Inflammatory macrophage treated with lipopolysaccharide for 4 hours (primary cell): ENCODE results near the gene TTYH3.
"Not testable (repeated sequence)": the region's sequence is repeated elsewhere in the genome, so short reads cannot be mapped to it uniquely, and the experiment has no call there.

Source experiments
- DNase-seq: peaks from one replicate; pipeline ENCODE4 v3.0.0-alpha.2; 2020

The TTYH3 gene, protein sequence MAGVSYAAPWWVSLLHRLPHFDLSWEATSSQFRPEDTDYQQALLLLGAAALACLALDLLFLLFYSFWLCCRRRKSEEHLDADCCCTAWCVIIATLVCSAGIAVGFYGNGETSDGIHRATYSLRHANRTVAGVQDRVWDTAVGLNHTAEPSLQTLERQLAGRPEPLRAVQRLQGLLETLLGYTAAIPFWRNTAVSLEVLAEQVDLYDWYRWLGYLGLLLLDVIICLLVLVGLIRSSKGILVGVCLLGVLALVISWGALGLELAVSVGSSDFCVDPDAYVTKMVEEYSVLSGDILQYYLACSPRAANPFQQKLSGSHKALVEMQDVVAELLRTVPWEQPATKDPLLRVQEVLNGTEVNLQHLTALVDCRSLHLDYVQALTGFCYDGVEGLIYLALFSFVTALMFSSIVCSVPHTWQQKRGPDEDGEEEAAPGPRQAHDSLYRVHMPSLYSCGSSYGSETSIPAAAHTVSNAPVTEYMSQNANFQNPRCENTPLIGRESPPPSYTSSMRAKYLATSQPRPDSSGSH

GRCh38 chr7:2631946-2632732, at the start of gene TTYH3:
Gene TTYH3, plus strand, starts transcription at chr7:2631986. Its CDS starts 170 bp downstream, at chr7:2632156.
- DNase-seq: no peak

- no peak for DNase-seq
Observed at GRCh38 chr7:2582006-2582735, 49.6 kb upstream of the TTYH3 start.

GRCh38 chr7:2583798-2584580, 47.8 kb upstream of the TTYH3 start:
- DNase-seq: no peak

GRCh38 chr7:2585446-2585845, 46.3 kb upstream of the TTYH3 start:
- no peak for DNase-seq

DNA sequence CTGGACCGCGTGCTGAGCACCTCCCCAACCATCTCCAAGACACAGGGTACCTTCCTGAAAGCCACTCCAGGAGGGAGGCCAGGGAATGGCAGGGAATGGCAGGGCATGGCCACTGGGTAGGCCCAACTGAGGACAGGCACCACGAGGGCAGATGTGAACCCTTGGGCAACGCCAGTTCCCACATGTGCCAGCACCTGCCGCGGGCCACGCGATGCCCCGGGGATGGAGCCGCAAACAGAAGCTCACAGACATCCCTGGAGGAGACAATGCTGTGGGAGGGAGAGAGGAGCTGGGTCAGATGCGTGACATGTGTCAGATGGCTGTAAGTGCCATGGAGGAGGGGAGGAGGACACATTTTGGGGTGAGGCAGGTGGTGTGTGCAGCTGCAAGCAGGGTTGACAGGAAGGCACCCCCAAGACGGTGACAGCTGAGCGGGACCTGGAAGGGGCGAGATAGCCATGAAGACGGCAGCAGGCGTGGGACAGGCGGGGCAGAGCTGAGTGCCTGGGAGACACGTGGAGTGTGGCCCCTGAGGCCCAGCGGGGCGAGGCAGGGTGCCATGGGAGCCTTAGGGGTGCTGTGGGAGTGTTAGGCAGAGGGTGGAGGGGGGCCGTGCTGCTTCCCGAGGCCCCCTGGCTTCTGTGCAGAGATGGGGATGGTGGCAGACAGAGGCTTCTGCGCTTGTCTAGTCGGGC, 45.3 kb upstream of the TTYH3 start:
- no peak for DNase-seq

GRCh38 chr7:2587134-2587533, 44.7 kb upstream of the TTYH3 start:
- no peak for DNase-seq

DNA sequence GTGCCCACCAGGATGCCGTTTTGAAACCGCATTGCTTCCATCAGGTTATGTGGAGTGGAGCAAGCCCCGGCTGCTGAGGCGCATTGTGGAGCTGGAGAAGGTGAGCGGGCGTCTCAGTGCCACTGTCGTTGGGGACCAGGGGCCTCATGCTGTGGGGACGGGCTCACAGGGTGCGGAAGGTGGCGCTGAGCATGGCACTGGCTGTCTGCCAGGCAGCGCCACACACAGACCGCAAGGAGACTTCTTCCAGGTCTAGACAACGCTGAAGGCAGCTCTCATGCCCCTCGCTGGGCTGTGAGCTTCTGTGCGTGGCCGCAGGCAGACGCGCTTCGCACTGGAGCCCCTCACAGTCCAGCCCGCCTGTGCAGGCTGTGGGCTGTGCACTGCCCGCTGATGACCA, 44.0 kb upstream of the TTYH3 start:
- DNase-seq: no peak

DNA sequence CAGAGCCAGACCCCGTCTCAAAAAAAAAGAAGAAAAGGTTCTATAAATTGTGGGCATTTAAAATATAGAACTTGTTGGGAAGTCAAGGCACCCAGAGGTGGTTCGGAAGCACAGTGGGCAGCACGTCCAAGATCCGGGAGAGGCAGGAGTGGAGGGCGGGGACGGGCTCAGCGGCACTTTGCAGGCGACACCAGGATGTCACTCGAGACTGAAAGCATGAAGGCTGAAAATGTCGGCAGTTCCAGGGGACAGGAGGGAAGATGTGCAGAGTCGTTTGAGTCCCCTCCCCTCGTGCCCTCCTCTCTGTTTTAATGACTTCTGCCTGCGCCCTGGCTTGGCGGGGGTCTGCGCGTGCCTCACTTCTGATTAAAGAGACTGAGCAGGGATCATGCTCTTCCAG, 42.4 kb upstream of the TTYH3 start:
- no peak for DNase-seq

DNA sequence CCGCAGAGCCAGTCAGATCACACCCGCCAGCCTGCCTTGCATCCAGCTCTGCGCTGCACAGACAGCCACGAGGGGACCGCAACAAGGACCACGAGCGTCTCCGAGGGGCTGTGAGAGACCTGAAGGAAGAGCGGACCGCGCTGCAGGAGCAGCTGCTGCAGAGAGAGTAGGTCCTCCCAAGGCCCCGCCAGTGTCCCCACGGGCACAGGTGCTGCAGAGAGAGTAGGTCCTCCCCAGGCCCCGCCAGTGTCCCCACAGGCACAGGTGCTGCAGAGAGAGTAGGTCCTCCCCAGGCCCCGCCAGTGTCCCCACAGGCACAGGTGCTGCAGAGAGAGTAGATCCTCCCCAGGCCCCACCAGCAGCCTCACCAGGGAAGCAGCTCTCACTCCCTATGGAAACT, 41.8 kb upstream of the TTYH3 start:
- not testable (repeated sequence) for DNase-seq

- no peak for DNase-seq
Observed at GRCh38 chr7:2592375-2592865, 39.4 kb upstream of the TTYH3 start.

DNA sequence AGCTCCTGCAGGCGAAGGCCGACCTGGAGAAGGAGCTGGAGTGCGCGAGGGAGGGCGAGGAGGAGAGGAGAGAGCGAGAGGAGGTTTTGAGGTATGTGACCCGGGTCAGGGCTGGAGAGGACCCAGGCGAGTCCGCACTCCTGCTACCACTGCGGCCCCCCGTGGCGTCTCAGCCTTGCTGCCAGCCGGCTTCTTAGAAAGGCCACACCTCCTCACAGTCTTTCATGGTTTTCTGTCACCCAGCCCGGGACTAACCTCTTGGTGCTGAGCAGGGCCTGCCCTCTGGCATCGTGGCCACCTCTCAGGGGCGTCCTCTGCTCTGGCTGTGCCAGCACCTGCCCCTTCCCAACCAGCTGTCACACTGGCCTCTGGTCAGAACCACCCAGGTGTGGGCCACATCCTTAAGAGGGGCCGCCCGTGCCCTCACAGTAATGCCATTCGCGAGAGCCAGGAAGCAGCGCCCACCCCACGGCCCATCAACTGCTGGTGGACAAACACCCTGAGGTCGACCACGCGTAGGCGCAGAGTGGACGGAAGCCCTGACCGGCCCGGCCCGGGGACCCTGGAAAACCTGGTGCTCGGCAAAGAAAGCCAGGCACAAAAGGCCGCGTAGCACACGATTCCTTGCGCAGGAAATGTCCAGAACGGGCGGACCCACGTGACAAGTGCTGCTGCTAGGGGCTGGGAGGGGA, 38.6 kb upstream of the TTYH3 start:
- no peak for DNase-seq

- DNase-seq: no peak
Observed at GRCh38 chr7:2594599-2594998, 37.2 kb upstream of the TTYH3 start.

- DNase-seq: no peak
Observed at GRCh38 chr7:2595258-2595860, 36.4 kb upstream of the TTYH3 start.

DNA sequence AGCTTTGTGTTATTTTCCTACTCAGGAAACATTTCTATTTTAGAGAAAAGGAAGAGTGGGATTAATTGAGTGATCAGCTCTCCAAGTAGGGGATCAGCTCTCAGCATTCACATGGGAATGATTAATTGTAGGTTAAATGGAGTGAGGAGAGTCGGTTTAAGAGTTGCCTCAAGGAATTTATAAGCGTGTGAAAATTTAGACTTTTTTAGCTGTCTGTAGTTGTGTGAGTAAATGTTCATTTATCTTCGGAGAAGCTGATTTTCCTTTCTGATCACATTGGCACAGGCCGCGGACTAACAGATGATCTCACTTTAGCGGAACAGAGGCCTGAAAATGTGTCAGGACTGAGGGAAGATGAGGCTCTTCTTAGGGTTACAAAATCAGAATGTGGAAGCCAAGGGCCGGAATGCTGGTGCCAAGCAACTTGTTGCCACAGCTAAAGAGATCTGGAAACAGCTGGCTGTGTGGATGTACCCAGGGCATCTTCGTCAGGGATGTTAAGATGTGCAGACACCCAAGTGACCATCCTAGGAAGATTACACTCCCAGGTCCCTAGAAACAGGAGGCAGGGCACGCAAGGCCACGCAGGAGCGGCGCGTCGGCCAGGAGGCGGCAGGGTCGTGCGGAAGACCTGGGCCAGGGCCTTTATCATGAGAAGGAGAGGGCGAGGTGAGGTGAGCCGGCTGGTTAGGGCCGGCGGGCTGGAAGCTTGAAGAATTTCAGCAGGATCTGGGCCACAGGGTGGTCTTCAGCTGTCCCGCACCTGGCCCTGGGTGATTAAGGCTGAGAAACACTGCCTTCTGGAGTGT, 35.1 kb upstream of the TTYH3 start:
- no peak for DNase-seq

GRCh38 chr7:2597273-2597640, 34.5 kb upstream of the TTYH3 start:
- DNase-seq: no peak

- no peak for DNase-seq
Observed at GRCh38 chr7:2598154-2598823, 33.5 kb upstream of the TTYH3 start.

GRCh38 chr7:2601065-2601464, 30.7 kb upstream of the TTYH3 start:
- no peak for DNase-seq

GRCh38 chr7:2601907-2602306, 29.9 kb upstream of the TTYH3 start:
- no peak for DNase-seq

- DNase-seq: no peak
Observed at GRCh38 chr7:2602406-2603043, 29.3 kb upstream of the TTYH3 start.
